Measurements from ENCODE around the gene ANGEL1. TPM values are rescaled to one million over a fixed set of nuclear protein-coding genes. Genes with fewer than 3 reads are reported as not detected.
A peak's percentile ranks its signal among the peaks of the same experiment; 100 is the strongest.

The ANGEL1 gene
- total and polyA plus RNA-seq, 2 of the 13 experiments (the other 11 are each of a cell fraction or from before 2014, with no cell fraction given): 14.3 to 20.1 TPM

GRCh38 chr14:76829650-76830421 is 17.2 kb upstream of the ANGEL1 start (continued):
- no peak for TF ChIP-seq ZNF780A (CRISPR knock-in tag; IDR thresholded peaks at IDR 0.05)
- no peak for TF ChIP-seq HNRNPL (IDR thresholded peaks at IDR 0.05; ENCODE audit: low read depth, low read length)
- peak; percentile 56 for TF ChIP-seq CEBPG (CRISPR knock-in tag; IDR thresholded peaks at IDR 0.05)
- TF ChIP-seq KDM5B (CRISPR knock-in tag; IDR thresholded peaks at IDR 0.05; ENCODE audit: borderline replicate concordance): no peak
- TF ChIP-seq ZBTB44 (CRISPR knock-in tag; IDR thresholded peaks at IDR 0.05): no peak
- TF ChIP-seq ZSCAN25 (CRISPR knock-in tag; IDR thresholded peaks at IDR 0.05): no peak
- TF ChIP-seq JUNB (CRISPR knock-in tag; IDR thresholded peaks at IDR 0.05; ENCODE audit: borderline replicate concordance): no peak
- no peak for TF ChIP-seq ZSCAN21 (CRISPR knock-in tag; IDR thresholded peaks at IDR 0.05; ENCODE audit: borderline replicate concordance)
- no peak for TF ChIP-seq CHD2 (IDR thresholded peaks at IDR 0.05; ENCODE audit: low read depth, low read length)
- TF ChIP-seq SIX4 (CRISPR knock-in tag; IDR thresholded peaks at IDR 0.05): no peak
- no peak for TF ChIP-seq ARID3A (IDR thresholded peaks at IDR 0.05; ENCODE audit: low read depth, low read length)
- TF ChIP-seq MTF1 (CRISPR knock-in tag; IDR thresholded peaks at IDR 0.05): no peak
- TF ChIP-seq MTF2 (CRISPR knock-in tag; IDR thresholded peaks at IDR 0.05; ENCODE audit: borderline replicate concordance): no peak
- TF ChIP-seq KAT2B (IDR thresholded peaks at IDR 0.05; ENCODE audit: borderline replicate concordance, low read depth, low read length): no peak
- TF ChIP-seq ZNF142 (CRISPR knock-in tag; IDR thresholded peaks at IDR 0.05): no peak
- no peak for TF ChIP-seq HHEX (CRISPR knock-in tag; IDR thresholded peaks at IDR 0.05)
- no peak for TF ChIP-seq MBD4 (IDR thresholded peaks at IDR 0.05; ENCODE audit: borderline replicate concordance, low read length)
- peak; percentile 48; the same call in 1 of the 2 replicates for TF ChIP-seq ZNF331 (CRISPR knock-in tag; IDR thresholded peaks at IDR 0.05)
- peak; percentile 80; the same call in 1 of the 2 replicates for TF ChIP-seq NCOR1 (IDR thresholded peaks at IDR 0.05; ENCODE audit: borderline replicate concordance, low read length)
- TF ChIP-seq HNF4A (CRISPR knock-in tag; IDR thresholded peaks at IDR 0.05): peak; percentile 50; the same call in 1 of the 2 replicates
- TF ChIP-seq ETV5 (CRISPR knock-in tag; IDR thresholded peaks at IDR 0.05; ENCODE audit: borderline replicate concordance): no peak

Data from HepG2 (cell line).